NCI-H748 (cell line): ENCODE data around the gene ELP4.

Experiments used
- DNase-seq: peaks from one replicate; lab custom pipeline; 2025; ENCODE audit not compliant: unreplicated experiment; lab: John Stamatoyannopoulos, UW

ELP4 gene

GRCh38 chr11:31798057-31798553, 288.5 kb downstream of the ELP4 start:
- no peak for DNase-seq

- DNase-seq, result no peak
Observed at GRCh38 chr11:31798554-31799434, 289.2 kb downstream of the ELP4 start.

- no peak for DNase-seq
Observed at GRCh38 chr11:31799435-31800397, 290.1 kb downstream of the ELP4 start.

- no peak for DNase-seq
Observed at GRCh38 chr11:31800398-31801265, 291.1 kb downstream of the ELP4 start.

GRCh38 chr11:31801298-31801702, 291.7 kb downstream of the ELP4 start:
- DNase-seq, result no peak

GRCh38 chr11:31802000-31802551, 292.5 kb downstream of the ELP4 start:
- DNase-seq, result no peak

GRCh38 chr11:31802609-31802989, 293.0 kb downstream of the ELP4 start:
- no peak for DNase-seq

- DNase-seq, result no peak
Observed at GRCh38 chr11:31802990-31803812, 293.6 kb downstream of the ELP4 start.

GRCh38 chr11:31803813-31804311, 294.3 kb downstream of the ELP4 start:
- no peak for DNase-seq

- DNase-seq, result no peak
Observed at GRCh38 chr11:31804312-31805036, 294.9 kb downstream of the ELP4 start.

GRCh38 chr11:31805037-31805628, 295.6 kb downstream of the ELP4 start:
- no peak for DNase-seq

GRCh38 chr11:31805629-31806185, 296.1 kb downstream of the ELP4 start:
- no peak for DNase-seq

- no peak for DNase-seq
Observed at GRCh38 chr11:31806186-31806927, 296.8 kb downstream of the ELP4 start.

GRCh38 chr11:31806928-31807798, 297.6 kb downstream of the ELP4 start:
- no peak for DNase-seq

GRCh38 chr11:31807799-31808667, 298.5 kb downstream of the ELP4 start:
- DNase-seq, result no peak
